GM18508 (cell line): ENCODE data around the gene SYTL3.
"Not testable (repeated sequence)": the region's sequence is repeated elsewhere in the genome, so short reads cannot be mapped to it uniquely, and the experiment has no call there.

Experiments
- ATAC-seq: cut with Tn5 transposase; IDR thresholded peaks from one replicate; pipeline ENCODE4 v1.9.1; 2021; ENCODE audit warnings: moderate number of reproducible peaks; ENCODE audit not compliant: insufficient read depth, unreplicated experiment

SYTL3 gene

GRCh38 chr6:158784505-158784904 is 134.7 kb downstream of the SYTL3 start:
- ATAC-seq = no peak

- no peak for ATAC-seq
Measured at GRCh38 chr6:158785036-158785435, 135.2 kb downstream of the SYTL3 start.

GRCh38 chr6:158786645-158787304 is 136.9 kb downstream of the SYTL3 start:
- ATAC-seq = no peak

- no peak for ATAC-seq
Measured at GRCh38 chr6:158787395-158787794, 137.5 kb downstream of the SYTL3 start.

- ATAC-seq = no peak
Measured at GRCh38 chr6:158789115-158789917, 139.5 kb downstream of the SYTL3 start.

GRCh38 chr6:158791274-158791855 is 141.5 kb downstream of the SYTL3 start:
- no peak for ATAC-seq

- ATAC-seq = not testable (repeated sequence)
Measured at GRCh38 chr6:158792505-158792904, 142.7 kb downstream of the SYTL3 start.

GRCh38 chr6:158793432-158793831 is 143.6 kb downstream of the SYTL3 start:
- peak; percentile 41 for ATAC-seq

- ATAC-seq = no peak
Measured at GRCh38 chr6:158795516-158795915, 145.7 kb downstream of the SYTL3 start.

- ATAC-seq = no peak
Measured at GRCh38 chr6:158796353-158796752, 146.5 kb downstream of the SYTL3 start.

- ATAC-seq = no peak
Measured at GRCh38 chr6:158797331-158798310, 147.8 kb downstream of the SYTL3 start.

GRCh38 chr6:158798311-158798710 is 148.5 kb downstream of the SYTL3 start:
- no peak for ATAC-seq

GRCh38 chr6:158799051-158799792 is 149.4 kb downstream of the SYTL3 start:
- ATAC-seq = no peak

GRCh38 chr6:158801655-158802294 is 151.9 kb downstream of the SYTL3 start:
- no peak for ATAC-seq

- peak; percentile 41 for ATAC-seq
Measured at GRCh38 chr6:158803733-158804143, 153.9 kb downstream of the SYTL3 start.

- no peak for ATAC-seq
Measured at GRCh38 chr6:158804207-158804606, 154.4 kb downstream of the SYTL3 start.

- ATAC-seq = no peak
Measured at GRCh38 chr6:158805698-158806377, 156.0 kb downstream of the SYTL3 start.
